Esophagus squamous epithelium (tissue), 5 donors: ENCODE results near the gene PRAMEF11. TPM values are rescaled to one million over a fixed set of nuclear protein-coding genes. Genes with fewer than 3 reads are reported as not detected.

Experiments
- DNase-seq: peaks from one replicate; lab custom pipeline; 2025; lab: John Stamatoyannopoulos, UW
- H3K27ac ChIP-seq, 4 donors: fragments of 200-600 bp; sonication (generic); one replicate each; pipeline ENCODE4 v1.5.1; 2016 to 2019; ENCODE audit warnings: mild to moderate bottlenecking in 1 of 4
- H3K27me3 ChIP-seq, 4 donors: fragments of 200-600 bp; sonication (generic); 1 replicate in 3 of 4; 2 replicates in 1 of 4; pipeline versions ENCODE4 v1.5.1 to v1.6.0; 2017 to 2021; ENCODE audit warnings: antibody characterized with exemption in 1 of 4
- H3K36me3 ChIP-seq, 3 donors: fragments of 200-600 bp; sonication (generic); one replicate each; pipeline ENCODE4 v1.5.1; 2016 to 2019
- H3K4me1 ChIP-seq, 3 donors: fragments of 200-600 bp; sonication (generic); one replicate each; pipeline ENCODE4 v1.5.1; 2017 to 2019
- H3K4me3 ChIP-seq, 4 donors: fragments of 200-600 bp; sonication (generic); 1 replicate in 3 of 4; 2 replicates in 1 of 4; pipeline ENCODE4 v1.5.1; 2016 to 2019; ENCODE audit warnings: mild to moderate bottlenecking in 2 of 4, moderate library complexity in 1 of 4
- H3K9me3 ChIP-seq, 3 donors: fragments of 200-600 bp; sonication (generic); one replicate each; pipeline ENCODE4 v1.5.1; 2016 to 2019
- CTCF ChIP-seq, 6 experiments: fragments of 450-650 bp in 4 of 6; fragments of 200-600 bp in 2 of 6; sonication (generic) in 2 of 6; IDR thresholded peaks; one replicate each; pipeline ENCODE4 v1.5.1; 2016 to 2019; ENCODE audit warnings: antibody characterized with exemption in 6 of 6, mild to moderate bottlenecking in 4 of 6, moderate library complexity in 4 of 6
- POLR2A ChIP-seq, 4 donors: fragments of 450-650 bp; IDR thresholded peaks; one replicate each; pipeline ENCODE4 v1.6.1; 2017; ENCODE audit warnings: antibody characterized with exemption in 4 of 4, mild to moderate bottlenecking in 4 of 4, moderate library complexity in 3 of 4
- WGBS, 2 donors: methylation state at CpG; one replicate each; pipeline ENCODE4 v1.1.5; 2018; 5-methylcytosine and 5-hydroxymethylcytosine counted together
- intact Hi-C: fragments of 100-400 bp; cut with DNase I; formaldehyde crosslinking; loops from one replicate; pipeline ENCODE4 v1.15.0; 2022
- total RNA-seq, 4 donors: library from RNA; depleted of rRNA; stranded (reverse); fragments of >200 nt; gene quantifications; one replicate each; pipeline ENCODE4 v1.1.0, GENCODE V29; 2016
- donor health status: DM: yes; HTN: yes; CAD: no.

Gene PRAMEF11
- total RNA-seq, 4 donors from 2014 or later, result not detected

GRCh38 chr1:12778061-12778460 lies 53.1 kb downstream of the PRAMEF11 start:
- Histone ChIP-seq H3K27me3 (peaks cover 0 to 27% (median 0%) of the 10 kb centered on the region in 4 donors), H3K9me3 (no peaks in the 10 kb centered on the region), H3K4me3 (no peak overlapping the region), H3K27ac (no peak overlapping the region), H3K36me3 (no peaks in the 10 kb centered on the region), H3K4me1 (no peaks in the 10 kb centered on the region)
- intact Hi-C loops, result no loop called here
- TF ChIP-seq POLR2A (IDR thresholded peaks at IDR 0.05), result no peak
- TF ChIP-seq CTCF (IDR thresholded peaks at IDR 0.05), result no peak
- WGBS, 2 donors, result 55 to 86% methylated on average over 3 to 4 of the region's 4 CpGs
- DNase-seq, result no peak

GRCh38 chr1:12776801-12777557 lies 54.2 kb downstream of the PRAMEF11 start:
- H3K4me1 ChIP-seq, result no peaks in the 10 kb centered on the region
- H3K9me3 ChIP-seq, result no peaks in the 10 kb centered on the region
- DNase-seq, result no peak
- TF ChIP-seq CTCF (IDR thresholded peaks at IDR 0.05), result no peak
- intact Hi-C loops, result no loop called here
- WGBS, 2 donors, result 85% methylated on average over 8 to 9 of the region's 15 CpGs
- no peak overlapping the region for H3K27ac ChIP-seq
- H3K36me3 ChIP-seq, result no peaks in the 10 kb centered on the region
- H3K27me3 ChIP-seq, result peaks cover 0 to 27% (median 0%) of the 10 kb centered on the region in 4 donors
- H3K4me3 ChIP-seq, result no peak overlapping the region

- DNase-seq, result no peak
- no peaks in the 10 kb centered on the region for H3K36me3 ChIP-seq
- H3K4me1 ChIP-seq, result no peaks in the 10 kb centered on the region
- H3K27me3 ChIP-seq, result peaks cover 0 to 39% (median 0%) of the 10 kb centered on the region in 4 donors
- no peak overlapping the region for H3K4me3 ChIP-seq
- 69 to 85% methylated on average over 6 to 7 of the region's 8 CpGs for WGBS, 2 donors
- intact Hi-C loops, result no loop called here
- H3K27ac ChIP-seq, result no peak overlapping the region
- TF ChIP-seq POLR2A (IDR thresholded peaks at IDR 0.05) (no peak), CTCF (IDR thresholded peaks at IDR 0.05) (no peak)
- H3K9me3 ChIP-seq, result no peaks in the 10 kb centered on the region
These were observed 55.8 kb downstream of the PRAMEF11 start for GRCh38 chr1:12775443-12775842.

GRCh38 chr1:12774801-12775345 lies 56.3 kb downstream of the PRAMEF11 start:
- Histone ChIP-seq H3K27me3 (peaks cover 0 to 45% (median 0%) of the 10 kb centered on the region in 4 donors), H3K4me1 (no peaks in the 10 kb centered on the region), H3K4me3 (no peak overlapping the region), H3K27ac (no peak overlapping the region), H3K9me3 (no peaks in the 10 kb centered on the region), H3K36me3 (no peaks in the 10 kb centered on the region)
- intact Hi-C loops, result no loop called here
- no peak for TF ChIP-seq POLR2A (IDR thresholded peaks at IDR 0.05)
- no peak for TF ChIP-seq CTCF (IDR thresholded peaks at IDR 0.05)
- no peak for DNase-seq
- 80 to 90% methylated on average over 1 to 2 of the region's 5 CpGs for WGBS, 2 donors

Other genes with a start within 250 kb of the PRAMEF11 start
- 100 to 1,000 TPM in 3 of 4 donors, 10 to 100 TPM in 1; 87.7 to 166 (median 117) TPM for gene DHRS3, start 213.2 kb downstream of the PRAMEF11 start, total RNA-seq
- gene AADACL4, start 187.3 kb downstream of the PRAMEF11 start, total RNA-seq, result not detected
- not detected for gene AADACL3, start 115.3 kb downstream of the PRAMEF11 start, total RNA-seq
- not detected for gene CFAP107, start 85.2 kb downstream of the PRAMEF11 start, total RNA-seq
- not detected for gene PRAMEF12, start 57.7 kb downstream of the PRAMEF11 start, total RNA-seq
- not detected for gene PRAMEF1, start 40.0 kb downstream of the PRAMEF11 start, total RNA-seq
- not detected for gene HNRNPCL1, start 17.3 kb upstream of the PRAMEF11 start, total RNA-seq
- gene PRAMEF2, start 25.7 kb upstream of the PRAMEF11 start, total RNA-seq, result not detected
- not detected for gene PRAMEF4, start 54.8 kb upstream of the PRAMEF11 start, total RNA-seq
- not detected for gene PRAMEF10, start 66.9 kb upstream of the PRAMEF11 start, total RNA-seq
- gene PRAMEF7, start 85.2 kb upstream of the PRAMEF11 start, total RNA-seq, result not detected
- gene PRAMEF6, start 116.2 kb upstream of the PRAMEF11 start, total RNA-seq, result not detected
- gene PRAMEF27, start 225.2 kb upstream of the PRAMEF11 start, total RNA-seq, result not detected
- not detected for gene HNRNPCL3, start 229.4 kb upstream of the PRAMEF11 start, total RNA-seq
- gene PRAMEF25, start 239.4 kb upstream of the PRAMEF11 start, total RNA-seq, result not detected